Ascending aorta (tissue), 2 donors: ENCODE measurements around the gene ACACA. TPM values are rescaled to one million over a fixed set of nuclear protein-coding genes. Genes with fewer than 3 reads are reported as not detected.

Experiments
- DNase-seq, 2 donors: peaks; one replicate each; pipeline ENCODE4 v3.0.0-alpha.2; 2019; ENCODE audit warnings: low spot score in 2 of 2
- H3K27ac ChIP-seq, 2 donors: fragments of 200-600 bp; sonication (generic); one replicate each; pipeline ENCODE4 v1.5.1; 2016 to 2017; ENCODE audit warnings: mild to moderate bottlenecking in 1 of 2
- H3K27me3 ChIP-seq: fragments of 200-600 bp; sonication (generic); one replicate; pipeline ENCODE4 v1.5.1; 2017
- H3K36me3 ChIP-seq, 2 donors: fragments of 200-600 bp; sonication (generic); one replicate each; pipeline ENCODE4 v1.5.1; 2016
- H3K4me1 ChIP-seq, 2 donors: fragments of 200-600 bp; sonication (generic); one replicate each; pipeline ENCODE4 v1.5.1; 2016 to 2017; ENCODE audit warnings: mild to moderate bottlenecking in 1 of 2
- H3K4me3 ChIP-seq, 2 donors: fragments of 200-600 bp; sonication (generic); one replicate each; pipeline ENCODE4 v1.5.1; 2016 to 2017; ENCODE audit warnings: mild to moderate bottlenecking in 1 of 2
- H3K9me3 ChIP-seq, 2 donors: fragments of 200-600 bp; sonication (generic); one replicate each; pipeline ENCODE4 v1.5.1; 2016
- intact Hi-C: fragments of 100-400 bp; cut with DNase I; formaldehyde crosslinking; loops from one replicate; pipeline ENCODE4 v1.15.1; 2023
- total RNA-seq: library from RNA; depleted of rRNA; stranded (reverse); fragments of >200 nt; gene quantifications from one replicate; pipeline ENCODE4 v1.1.0, GENCODE V29; 2016
- TF ChIP-seq, protein P1 (sequence below), 3 experiments: fragments of 200-600 bp in 2 of 3; fragments of 450-650 bp in 1 of 3; sonication (generic) in 2 of 3; IDR thresholded peaks; one replicate each; pipeline ENCODE4 v1.5.1; 2016 to 2019; ENCODE audit warnings: antibody characterized with exemption in 3 of 3, mild to moderate bottlenecking in 1 of 3, moderate library complexity in 1 of 3

Gene ACACA
- total RNA-seq, 1 donor from 2014 or later = 69.0 TPM

DNA sequence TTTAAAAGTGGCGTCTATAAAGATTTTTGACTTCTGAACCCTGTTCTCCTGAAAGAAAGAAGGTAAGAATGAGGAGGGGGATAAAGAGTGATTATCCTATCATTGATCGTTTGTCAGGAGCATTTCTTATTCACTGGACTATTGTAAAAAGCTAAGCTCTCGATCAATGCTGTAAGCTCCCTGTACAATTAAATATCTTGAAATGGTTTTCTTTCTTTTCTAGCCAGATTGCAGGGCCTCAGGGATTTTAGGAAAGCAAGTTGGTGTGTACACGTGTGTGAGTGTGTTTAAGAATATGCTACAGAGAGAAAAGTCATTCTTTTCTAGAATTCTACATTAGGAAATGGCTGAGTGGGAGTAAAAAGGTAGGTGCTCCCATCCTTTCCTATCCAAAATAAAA is 303.4 kb downstream of the ACACA start:
- Histone ChIP-seq H3K4me1 (no peaks in the 10 kb centered on the region), H3K4me3 (no peak overlapping the region), H3K27ac (no peak overlapping the region), H3K9me3 (no peaks in the 10 kb centered on the region), H3K27me3 (no peaks in the 10 kb centered on the region), H3K36me3 (peaks cover 3 to 10% of the 10 kb centered on the region in 2 donors)
- no peak for DNase-seq
- intact Hi-C loops = no loop called here
- TF ChIP-seq, protein P1, sequence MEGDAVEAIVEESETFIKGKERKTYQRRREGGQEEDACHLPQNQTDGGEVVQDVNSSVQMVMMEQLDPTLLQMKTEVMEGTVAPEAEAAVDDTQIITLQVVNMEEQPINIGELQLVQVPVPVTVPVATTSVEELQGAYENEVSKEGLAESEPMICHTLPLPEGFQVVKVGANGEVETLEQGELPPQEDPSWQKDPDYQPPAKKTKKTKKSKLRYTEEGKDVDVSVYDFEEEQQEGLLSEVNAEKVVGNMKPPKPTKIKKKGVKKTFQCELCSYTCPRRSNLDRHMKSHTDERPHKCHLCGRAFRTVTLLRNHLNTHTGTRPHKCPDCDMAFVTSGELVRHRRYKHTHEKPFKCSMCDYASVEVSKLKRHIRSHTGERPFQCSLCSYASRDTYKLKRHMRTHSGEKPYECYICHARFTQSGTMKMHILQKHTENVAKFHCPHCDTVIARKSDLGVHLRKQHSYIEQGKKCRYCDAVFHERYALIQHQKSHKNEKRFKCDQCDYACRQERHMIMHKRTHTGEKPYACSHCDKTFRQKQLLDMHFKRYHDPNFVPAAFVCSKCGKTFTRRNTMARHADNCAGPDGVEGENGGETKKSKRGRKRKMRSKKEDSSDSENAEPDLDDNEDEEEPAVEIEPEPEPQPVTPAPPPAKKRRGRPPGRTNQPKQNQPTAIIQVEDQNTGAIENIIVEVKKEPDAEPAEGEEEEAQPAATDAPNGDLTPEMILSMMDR (IDR thresholded peaks at IDR 0.05) = no peak

DNA sequence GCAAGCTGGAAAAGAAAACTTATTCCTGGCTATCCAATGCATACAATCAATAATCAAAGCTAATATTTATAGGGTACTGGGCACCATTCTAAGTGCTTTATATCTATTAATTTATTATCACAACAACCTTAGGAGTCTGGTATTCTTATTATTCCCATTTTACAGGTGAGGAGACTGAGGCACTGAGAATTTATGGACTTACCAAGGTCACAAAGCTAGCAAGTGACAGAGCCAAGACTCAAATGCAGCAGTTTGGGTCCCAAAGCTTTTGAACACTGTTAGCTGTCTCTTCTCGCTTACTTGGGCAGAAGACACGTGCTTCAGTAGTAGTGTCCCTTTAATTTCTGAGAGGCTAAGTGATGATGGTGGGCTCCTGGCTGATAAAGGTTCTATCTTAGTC is 305.3 kb downstream of the ACACA start:
- H3K36me3 ChIP-seq = peaks cover 16 to 27% of the 10 kb centered on the region in 2 donors
- DNase-seq = no peak
- intact Hi-C loops = no loop called here
- TF ChIP-seq, protein P1 (IDR thresholded peaks at IDR 0.05) = no peak
- no peak overlapping the region for H3K27ac ChIP-seq
- H3K9me3 ChIP-seq = no peaks in the 10 kb centered on the region
- no peaks in the 10 kb centered on the region for H3K27me3 ChIP-seq
- no peak overlapping the region for H3K4me3 ChIP-seq
- no peaks in the 10 kb centered on the region for H3K4me1 ChIP-seq

DNA sequence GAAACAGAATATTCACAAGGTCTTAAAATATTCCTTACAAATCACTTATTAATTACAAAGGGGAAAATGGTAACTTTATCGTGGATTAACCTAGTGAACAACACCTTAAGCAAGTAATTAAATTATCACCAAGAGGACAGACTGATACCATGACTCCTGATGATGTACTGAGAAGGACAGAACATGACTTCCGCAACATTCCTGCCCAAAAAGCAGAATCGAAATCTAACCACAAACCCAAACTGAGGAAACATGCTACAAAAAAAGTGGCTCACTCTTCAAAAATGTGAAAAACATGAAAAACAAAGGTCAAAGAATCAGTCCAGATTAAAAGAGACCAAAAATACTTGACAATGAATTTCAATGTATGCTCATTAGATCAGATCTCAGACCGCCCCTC is 306.4 kb downstream of the ACACA start:
- Histone ChIP-seq H3K4me3 (no peak overlapping the region), H3K4me1 (no peaks in the 10 kb centered on the region), H3K27me3 (no peaks in the 10 kb centered on the region), H3K36me3 (peaks cover 21 to 34% of the 10 kb centered on the region in 2 donors), H3K9me3 (no peaks in the 10 kb centered on the region), H3K27ac (no peak overlapping the region)
- intact Hi-C loops = no loop called here
- no peak for DNase-seq
- TF ChIP-seq, protein P1 (IDR thresholded peaks at IDR 0.05) = no peak

DNA sequence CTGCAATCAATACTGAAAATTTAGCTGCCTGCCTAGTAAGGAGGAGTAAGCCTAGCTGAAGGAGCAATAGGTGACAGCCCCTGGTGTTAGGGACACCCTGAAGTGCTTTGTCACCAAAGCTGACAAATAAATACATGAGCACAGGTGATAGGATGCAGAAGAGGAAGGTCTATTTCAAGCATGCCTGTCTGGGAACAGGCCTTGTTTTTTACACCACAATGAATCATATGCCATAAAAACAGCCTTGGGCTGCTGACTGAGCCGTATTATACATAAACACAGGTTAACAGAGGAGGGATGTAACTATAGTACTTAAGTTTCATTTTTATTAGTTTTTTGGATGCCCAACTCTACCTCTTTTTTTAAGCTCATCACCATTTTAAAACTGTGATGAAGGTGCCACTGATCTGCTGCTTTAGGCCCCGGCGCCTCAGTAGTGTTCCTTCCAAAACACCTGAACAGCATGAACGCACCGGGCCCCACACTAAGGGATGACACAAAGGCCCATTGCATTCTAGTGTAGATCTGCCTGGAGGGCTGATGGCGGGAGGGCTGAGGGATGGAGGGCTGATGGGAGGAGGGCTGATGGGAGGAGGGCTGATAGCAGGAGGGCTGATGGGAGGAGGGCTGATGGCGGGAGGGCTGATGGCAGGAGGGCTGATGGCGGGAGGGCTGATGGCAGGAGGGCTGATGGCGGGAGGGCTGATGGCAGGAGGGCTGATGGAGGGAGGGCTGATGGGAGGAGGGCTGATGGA is 307.5 kb downstream of the ACACA start:
- Histone ChIP-seq H3K27me3 (no peaks in the 10 kb centered on the region), H3K27ac (no peak overlapping the region), H3K36me3 (peaks cover 18 to 37% of the 10 kb centered on the region in 2 donors), H3K4me3 (no peak overlapping the region), H3K9me3 (no peaks in the 10 kb centered on the region), H3K4me1 (no peaks in the 10 kb centered on the region)
- TF ChIP-seq, protein P1 (IDR thresholded peaks at IDR 0.05) = no peak
- DNase-seq = no peak
- intact Hi-C loops = no loop called here

DNA sequence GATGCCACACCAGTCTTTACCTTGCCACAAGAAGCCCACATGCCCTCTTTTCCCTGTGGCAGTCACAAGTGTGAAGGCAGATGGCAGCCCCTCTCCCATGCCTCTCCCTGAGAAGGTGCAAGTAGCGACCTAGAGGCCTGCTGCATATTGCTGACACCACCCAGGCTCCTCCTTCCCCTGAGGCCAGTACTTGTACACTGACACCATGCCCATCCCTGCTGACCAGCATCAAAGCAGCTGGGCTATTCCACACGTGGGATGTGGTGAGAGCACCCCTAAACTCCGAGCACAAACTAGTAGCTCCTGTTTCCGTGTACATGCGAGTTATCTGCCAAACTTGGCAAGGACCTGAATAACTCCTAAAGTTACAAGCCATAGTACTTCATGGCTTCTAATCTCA is 308.5 kb downstream of the ACACA start:
- H3K4me1 ChIP-seq = no peaks in the 10 kb centered on the region
- no peak overlapping the region for H3K4me3 ChIP-seq
- H3K36me3 ChIP-seq = peaks cover 25 to 38% of the 10 kb centered on the region in 2 donors
- no peaks in the 10 kb centered on the region for H3K27me3 ChIP-seq
- H3K9me3 ChIP-seq = no peaks in the 10 kb centered on the region
- TF ChIP-seq, protein P1 (IDR thresholded peaks at IDR 0.05) = no peak
- intact Hi-C loops = no loop called here
- no peak for DNase-seq
- H3K27ac ChIP-seq = no peak overlapping the region
